GM23338 (cell line): ENCODE results near the gene ATG2A.

ENCODE experiments used
- CREB1 ChIP-seq: fragments of 250-450 bp; sonication (Bioruptor Pico); IDR thresholded peaks from 2 replicates; pipeline ENCODE4 v1.5.0; 2020; ENCODE audit warnings: low read depth, mild to moderate bottlenecking, moderate library complexity
- ETS1 ChIP-seq: IDR thresholded peaks from 2 replicates; pipeline ENCODE4 v1.6.1; 2016; ENCODE audit warnings: antibody characterized with exemption
- EZH2phosphoT487 ChIP-seq: fragments of 200-600 bp; sonication (generic); IDR thresholded peaks from one replicate; pipeline ENCODE4 v1.8.1; 2018; ENCODE audit warnings: antibody characterized with exemption; ENCODE audit not compliant: unreplicated experiment
- POLR2AphosphoS5 ChIP-seq: IDR thresholded peaks from 2 replicates; pipeline ENCODE4 v1.6.1; 2016; ENCODE audit warnings: antibody characterized with exemption, low read depth
- ZNF114 ChIP-seq: fragments of 250-450 bp; sonication (Bioruptor Pico); IDR thresholded peaks from 2 replicates; pipeline ENCODE4 v1.5.0; 2020; ENCODE audit warnings: mild to moderate bottlenecking, moderate library complexity
- TF ChIP-seq, protein P1 (sequence below), 2 experiments: fragments of 200-600 bp in 1 of 2; sonication (generic) in 1 of 2; conservative IDR thresholded peaks; 2 replicates each; pipeline versions ENCODE4 v1.5.1 to v1.6.1; 2016 to 2017; ENCODE audit warnings: antibody characterized with exemption in 2 of 2, low read depth in 2 of 2, mild to moderate bottlenecking in 2 of 2, moderate library complexity in 1 of 2
- TF ChIP-seq, protein P2 (sequence below): IDR thresholded peaks from one replicate; pipeline ENCODE4 v1.6.1; 2018; ENCODE audit warnings: antibody characterized with exemption; ENCODE audit not compliant: unreplicated experiment

GRCh38 chr11:64898541-64898940, 18.5 kb downstream of the ATG2A start:
- TF ChIP-seq, protein P1, sequence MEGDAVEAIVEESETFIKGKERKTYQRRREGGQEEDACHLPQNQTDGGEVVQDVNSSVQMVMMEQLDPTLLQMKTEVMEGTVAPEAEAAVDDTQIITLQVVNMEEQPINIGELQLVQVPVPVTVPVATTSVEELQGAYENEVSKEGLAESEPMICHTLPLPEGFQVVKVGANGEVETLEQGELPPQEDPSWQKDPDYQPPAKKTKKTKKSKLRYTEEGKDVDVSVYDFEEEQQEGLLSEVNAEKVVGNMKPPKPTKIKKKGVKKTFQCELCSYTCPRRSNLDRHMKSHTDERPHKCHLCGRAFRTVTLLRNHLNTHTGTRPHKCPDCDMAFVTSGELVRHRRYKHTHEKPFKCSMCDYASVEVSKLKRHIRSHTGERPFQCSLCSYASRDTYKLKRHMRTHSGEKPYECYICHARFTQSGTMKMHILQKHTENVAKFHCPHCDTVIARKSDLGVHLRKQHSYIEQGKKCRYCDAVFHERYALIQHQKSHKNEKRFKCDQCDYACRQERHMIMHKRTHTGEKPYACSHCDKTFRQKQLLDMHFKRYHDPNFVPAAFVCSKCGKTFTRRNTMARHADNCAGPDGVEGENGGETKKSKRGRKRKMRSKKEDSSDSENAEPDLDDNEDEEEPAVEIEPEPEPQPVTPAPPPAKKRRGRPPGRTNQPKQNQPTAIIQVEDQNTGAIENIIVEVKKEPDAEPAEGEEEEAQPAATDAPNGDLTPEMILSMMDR (conservative IDR thresholded peaks at IDR 0.05; ENCODE audit: low read depth in 2 of 2) = no peak
- TF ChIP-seq, protein P2, sequence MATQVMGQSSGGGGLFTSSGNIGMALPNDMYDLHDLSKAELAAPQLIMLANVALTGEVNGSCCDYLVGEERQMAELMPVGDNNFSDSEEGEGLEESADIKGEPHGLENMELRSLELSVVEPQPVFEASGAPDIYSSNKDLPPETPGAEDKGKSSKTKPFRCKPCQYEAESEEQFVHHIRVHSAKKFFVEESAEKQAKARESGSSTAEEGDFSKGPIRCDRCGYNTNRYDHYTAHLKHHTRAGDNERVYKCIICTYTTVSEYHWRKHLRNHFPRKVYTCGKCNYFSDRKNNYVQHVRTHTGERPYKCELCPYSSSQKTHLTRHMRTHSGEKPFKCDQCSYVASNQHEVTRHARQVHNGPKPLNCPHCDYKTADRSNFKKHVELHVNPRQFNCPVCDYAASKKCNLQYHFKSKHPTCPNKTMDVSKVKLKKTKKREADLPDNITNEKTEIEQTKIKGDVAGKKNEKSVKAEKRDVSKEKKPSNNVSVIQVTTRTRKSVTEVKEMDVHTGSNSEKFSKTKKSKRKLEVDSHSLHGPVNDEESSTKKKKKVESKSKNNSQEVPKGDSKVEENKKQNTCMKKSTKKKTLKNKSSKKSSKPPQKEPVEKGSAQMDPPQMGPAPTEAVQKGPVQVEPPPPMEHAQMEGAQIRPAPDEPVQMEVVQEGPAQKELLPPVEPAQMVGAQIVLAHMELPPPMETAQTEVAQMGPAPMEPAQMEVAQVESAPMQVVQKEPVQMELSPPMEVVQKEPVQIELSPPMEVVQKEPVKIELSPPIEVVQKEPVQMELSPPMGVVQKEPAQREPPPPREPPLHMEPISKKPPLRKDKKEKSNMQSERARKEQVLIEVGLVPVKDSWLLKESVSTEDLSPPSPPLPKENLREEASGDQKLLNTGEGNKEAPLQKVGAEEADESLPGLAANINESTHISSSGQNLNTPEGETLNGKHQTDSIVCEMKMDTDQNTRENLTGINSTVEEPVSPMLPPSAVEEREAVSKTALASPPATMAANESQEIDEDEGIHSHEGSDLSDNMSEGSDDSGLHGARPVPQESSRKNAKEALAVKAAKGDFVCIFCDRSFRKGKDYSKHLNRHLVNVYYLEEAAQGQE = no peak
- TF ChIP-seq EZH2phosphoT487 (no peak), POLR2AphosphoS5 (no peak), CREB1 (no peak), ZNF114 (CRISPR knock-in tag) (no peak), ETS1 (no peak)
